Measurements from ENCODE around the gene APBA1.

DNA sequence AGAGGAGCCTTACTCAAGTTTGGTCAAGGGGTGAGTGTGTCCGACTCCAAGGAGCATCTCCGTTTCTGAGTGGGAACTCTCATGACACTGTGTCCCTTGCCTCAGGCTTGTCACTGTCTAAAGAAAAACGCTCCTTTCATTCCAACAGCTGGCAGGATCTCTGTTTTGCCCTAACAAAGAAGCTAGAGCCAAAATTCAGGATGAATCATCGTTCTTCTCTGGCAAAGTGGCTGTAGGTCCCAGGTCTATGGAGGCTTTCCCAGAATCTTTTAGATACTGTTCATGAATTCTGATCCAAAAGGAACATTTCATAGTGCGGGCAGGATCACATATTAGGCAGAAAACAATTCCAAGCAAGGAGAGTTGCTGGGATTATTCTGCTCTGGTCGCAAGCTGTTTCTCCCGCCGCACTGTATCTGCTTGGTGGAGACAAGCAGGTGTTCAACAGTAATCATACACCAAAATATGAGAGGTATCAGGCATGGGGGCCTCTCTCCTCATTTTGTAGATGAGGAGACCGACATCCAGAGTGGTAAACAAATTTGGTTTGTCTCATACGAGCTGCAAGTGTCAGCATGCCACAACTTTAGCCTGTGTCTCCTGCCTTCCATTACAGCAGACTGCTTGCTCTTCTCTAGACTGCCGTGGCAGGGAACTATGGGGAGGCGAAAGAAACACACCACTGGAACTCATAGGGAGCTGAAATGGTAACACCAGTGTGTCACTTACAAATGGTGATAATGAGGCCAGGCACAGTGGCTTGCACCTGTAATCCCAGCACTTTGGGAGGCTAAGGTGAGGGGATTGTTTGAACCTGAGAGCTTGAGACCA, 274.6 kb downstream of the APBA1 start:
- TF ChIP-seq, protein P1, sequence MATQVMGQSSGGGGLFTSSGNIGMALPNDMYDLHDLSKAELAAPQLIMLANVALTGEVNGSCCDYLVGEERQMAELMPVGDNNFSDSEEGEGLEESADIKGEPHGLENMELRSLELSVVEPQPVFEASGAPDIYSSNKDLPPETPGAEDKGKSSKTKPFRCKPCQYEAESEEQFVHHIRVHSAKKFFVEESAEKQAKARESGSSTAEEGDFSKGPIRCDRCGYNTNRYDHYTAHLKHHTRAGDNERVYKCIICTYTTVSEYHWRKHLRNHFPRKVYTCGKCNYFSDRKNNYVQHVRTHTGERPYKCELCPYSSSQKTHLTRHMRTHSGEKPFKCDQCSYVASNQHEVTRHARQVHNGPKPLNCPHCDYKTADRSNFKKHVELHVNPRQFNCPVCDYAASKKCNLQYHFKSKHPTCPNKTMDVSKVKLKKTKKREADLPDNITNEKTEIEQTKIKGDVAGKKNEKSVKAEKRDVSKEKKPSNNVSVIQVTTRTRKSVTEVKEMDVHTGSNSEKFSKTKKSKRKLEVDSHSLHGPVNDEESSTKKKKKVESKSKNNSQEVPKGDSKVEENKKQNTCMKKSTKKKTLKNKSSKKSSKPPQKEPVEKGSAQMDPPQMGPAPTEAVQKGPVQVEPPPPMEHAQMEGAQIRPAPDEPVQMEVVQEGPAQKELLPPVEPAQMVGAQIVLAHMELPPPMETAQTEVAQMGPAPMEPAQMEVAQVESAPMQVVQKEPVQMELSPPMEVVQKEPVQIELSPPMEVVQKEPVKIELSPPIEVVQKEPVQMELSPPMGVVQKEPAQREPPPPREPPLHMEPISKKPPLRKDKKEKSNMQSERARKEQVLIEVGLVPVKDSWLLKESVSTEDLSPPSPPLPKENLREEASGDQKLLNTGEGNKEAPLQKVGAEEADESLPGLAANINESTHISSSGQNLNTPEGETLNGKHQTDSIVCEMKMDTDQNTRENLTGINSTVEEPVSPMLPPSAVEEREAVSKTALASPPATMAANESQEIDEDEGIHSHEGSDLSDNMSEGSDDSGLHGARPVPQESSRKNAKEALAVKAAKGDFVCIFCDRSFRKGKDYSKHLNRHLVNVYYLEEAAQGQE (IDR thresholded peaks at IDR 0.05; ENCODE audit: insufficient read depth in 1 of 2, low read depth in 2 of 2, low read length in 2 of 2), result no peak
- TF ChIP-seq SIN3A (IDR thresholded peaks at IDR 0.05; ENCODE audit: borderline replicate concordance, insufficient read depth, low read length), result no peak

Measured in PFSK-1 (cell line).